Neural cell (in vitro differentiated cells): Measurements from ENCODE around the gene SHISAL2B. TPM values are rescaled to one million over a fixed set of nuclear protein-coding genes. Genes with fewer than 3 reads are reported as not detected.
"Not testable (repeated sequence)": the region's sequence is repeated elsewhere in the genome, so short reads cannot be mapped to it uniquely, and the experiment has no call there.

Experiments used
- H2AFZ ChIP-seq: fragments of 200-600, 300-800 bp; sonication (generic), shearing (Covaris generic); 2 replicates; pipeline ENCODE4 v1.6.0; 2014; ENCODE audit warnings: low read depth, mild to moderate bottlenecking, antibody characterized with exemption, low read length, moderate library complexity
- H3F3A ChIP-seq: fragments of 200-600 bp; shearing (Covaris generic); 2 replicates; pipeline ENCODE4 v1.6.1; 2016; ENCODE audit warnings: mild to moderate bottlenecking, moderate library complexity, mixed read lengths, antibody characterized with exemption, low read length; ENCODE audit not compliant: insufficient read depth, poor library complexity, severe bottlenecking
- H3K27ac ChIP-seq: fragments of 200-600, 300-800 bp; sonication (generic), shearing (Covaris generic); 2 replicates; pipeline ENCODE4 v1.5.1; 2014; ENCODE audit warnings: mild to moderate bottlenecking, low read length, moderate library complexity
- H3K27me3 ChIP-seq: fragments of 300-800, 200-600 bp; sonication (generic), shearing (Covaris generic); 2 replicates; pipeline ENCODE4 v1.6.0; 2014; ENCODE audit warnings: mild to moderate bottlenecking, low read depth, low read length, moderate library complexity; ENCODE audit not compliant: insufficient read depth
- H3K36me3 ChIP-seq: fragments of 300-800, 200-600 bp; sonication (generic), shearing (Covaris generic); 2 replicates; pipeline ENCODE4 v1.5.1; 2014; ENCODE audit warnings: mild to moderate bottlenecking, antibody characterized with exemption, low read length, moderate library complexity; ENCODE audit not compliant: insufficient read depth
- H3K4me2 ChIP-seq: fragments of 300-800, 200-600 bp; sonication (generic), shearing (Covaris generic); 2 replicates; pipeline ENCODE4 v1.6.0; 2014; ENCODE audit warnings: mild to moderate bottlenecking, low read length
- H3K4me3 ChIP-seq: fragments of 300-800, 200-600 bp; sonication (generic), shearing (Covaris generic); 2 replicates; pipeline ENCODE4 v1.5.1; 2014; ENCODE audit warnings: mild to moderate bottlenecking, low read length, moderate library complexity
- H3K79me2 ChIP-seq: fragments of 200-600 bp; shearing (Covaris generic); replicated peaks from 2 replicates; pipeline ENCODE4 v1.6.0; 2014; ENCODE audit warnings: mild to moderate bottlenecking, low read length, moderate library complexity; ENCODE audit not compliant: insufficient read depth
- H3K9ac ChIP-seq: fragments of 300-800, 200-600 bp; sonication (generic), shearing (Covaris generic); 2 replicates; pipeline ENCODE4 v1.6.1; 2016; ENCODE audit warnings: mild to moderate bottlenecking, low read length, mixed read lengths
- H3K9me2 ChIP-seq: fragments of 200-600 bp; shearing (Covaris generic); 2 replicates; pipeline ENCODE4 v1.6.1; 2016; ENCODE audit warnings: mild to moderate bottlenecking, low read length, mixed read lengths; ENCODE audit not compliant: insufficient read depth
- H3K9me3 ChIP-seq: fragments of 200-600, 300-800 bp; sonication (generic), shearing (Covaris generic); 2 replicates; pipeline ENCODE4 v1.6.1; 2016; ENCODE audit warnings: mild to moderate bottlenecking, mixed run types, low read length, moderate library complexity, mixed read lengths
- H4K20me1 ChIP-seq: fragments of 200-600 bp; shearing (Covaris generic); 2 replicates; pipeline ENCODE4 v1.6.1; 2016; ENCODE audit warnings: mild to moderate bottlenecking, mixed run types; ENCODE audit not compliant: insufficient read depth
- EP300 ChIP-seq: fragments of 450-650 bp; conservative IDR thresholded peaks from 2 replicates; pipeline ENCODE4 v1.6.1; 2014; ENCODE audit warnings: antibody characterized with exemption, mild to moderate bottlenecking, moderate library complexity; ENCODE audit not compliant: poor library complexity, severe bottlenecking
- EZH2 ChIP-seq: fragments of 200-600, 300-800 bp; shearing (Covaris generic), sonication (generic); IDR thresholded peaks from 2 replicates; pipeline ENCODE4 v1.6.1; 2014; ENCODE audit warnings: antibody characterized with exemption, low read length, borderline replicate concordance, mild to moderate bottlenecking; ENCODE audit not compliant: insufficient read depth, poor library complexity, severe bottlenecking
- MXI1 ChIP-seq: fragments of 450-650 bp; conservative IDR thresholded peaks from 2 replicates; pipeline ENCODE4 v1.6.1; 2014; ENCODE audit warnings: antibody characterized with exemption, mild to moderate bottlenecking; ENCODE audit not compliant: poor library complexity, severe bottlenecking
- POLR2AphosphoS5 ChIP-seq: IDR thresholded peaks from 2 replicates; pipeline ENCODE4 v1.6.1; 2012
- RAD21 ChIP-seq: fragments of 450-650 bp; conservative IDR thresholded peaks from 2 replicates; pipeline ENCODE4 v1.6.1; 2014; ENCODE audit warnings: antibody characterized with exemption, mild to moderate bottlenecking, moderate library complexity
- SMC3 ChIP-seq: fragments of 450-650 bp; conservative IDR thresholded peaks from 2 replicates; pipeline ENCODE4 v1.6.1; 2014; ENCODE audit warnings: antibody characterized with exemption, mild to moderate bottlenecking, moderate library complexity; ENCODE audit not compliant: poor library complexity
- TAF1 ChIP-seq: IDR thresholded peaks from 2 replicates; pipeline ENCODE4 v1.6.1; 2012; ENCODE audit warnings: low read depth
- polyA plus RNA-seq: library from polyadenylated mRNA; depleted of rRNA; stranded (reverse); fragments of >200 nt; gene quantifications from 2 replicates; pipeline ENCODE4 v1.2.3, GENCODE V29; 2014
- TF ChIP-seq, protein P1 (sequence below): fragments of 450-650 bp; IDR thresholded peaks from 2 replicates; pipeline ENCODE4 v1.5.1; 2014; ENCODE audit warnings: antibody characterized with exemption, mild to moderate bottlenecking, moderate library complexity; ENCODE audit not compliant: poor library complexity, severe bottlenecking
- TF ChIP-seq, protein P2 (sequence below): IDR thresholded peaks from 2 replicates; pipeline ENCODE4 v1.6.1; 2012; ENCODE audit warnings: borderline replicate concordance

The SHISAL2B gene
- polyA plus RNA-seq, 1 donor from 2014 or later = not detected

DNA sequence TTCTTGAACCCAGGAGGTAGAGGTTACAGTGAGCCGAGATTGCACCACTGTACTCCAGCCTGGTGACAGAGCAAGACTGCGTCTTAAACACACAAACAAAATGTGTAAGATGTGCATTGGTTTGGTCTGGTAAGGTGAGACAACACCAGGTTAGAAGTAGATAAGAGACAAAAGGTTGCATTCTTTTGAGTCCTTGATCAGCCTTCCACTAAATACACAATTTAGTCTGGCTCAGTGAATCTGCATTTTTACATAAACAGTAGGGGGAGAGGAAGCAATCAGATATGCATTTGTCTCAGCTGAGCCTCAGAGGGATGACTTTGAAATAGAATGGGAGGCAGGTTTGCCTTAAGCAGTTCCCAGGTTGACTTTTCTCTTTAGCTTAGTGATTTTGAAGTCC is 15.8 kb downstream of the SHISAL2B start:
- H3K9me2 ChIP-seq, H3K27ac ChIP-seq, H3K9me3 ChIP-seq, H3K36me3 ChIP-seq, H4K20me1 ChIP-seq, H3F3A ChIP-seq, H2AFZ ChIP-seq, H3K27me3 ChIP-seq, H3K9ac ChIP-seq, H3K79me2 ChIP-seq, H3K4me3 ChIP-seq, H3K4me2 ChIP-seq: not testable (repeated sequence)

DNA sequence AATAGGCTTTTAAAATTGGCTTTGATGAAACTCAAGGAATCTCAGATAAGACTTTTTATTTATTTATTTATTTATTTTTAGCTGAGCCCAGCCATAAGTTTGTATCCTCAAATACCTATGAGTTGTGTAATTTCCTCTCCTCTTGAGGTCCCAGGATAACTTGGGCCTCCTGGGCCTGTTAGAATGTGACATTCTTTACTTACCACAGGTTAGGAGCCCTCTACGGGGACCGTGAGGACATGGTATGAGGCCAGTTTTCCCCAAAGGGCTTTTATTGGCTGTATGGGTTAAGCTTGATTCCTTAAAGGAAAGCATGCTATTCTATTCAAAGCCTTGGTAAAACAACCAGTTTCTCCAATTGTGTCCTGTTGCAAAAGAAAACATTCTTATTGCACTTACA is 16.9 kb downstream of the SHISAL2B start:
- Histone ChIP-seq H3K36me3 (no peaks in the 10 kb centered on the region), H3K9ac (no peak overlapping the region), H3K4me3 (no peak overlapping the region), H3K4me2 (no peak overlapping the region), H3K27me3 (no peaks in the 10 kb centered on the region), H3F3A (no peaks in the 10 kb centered on the region), H2AFZ (no peak overlapping the region), H3K9me3 (no peaks in the 10 kb centered on the region), H4K20me1 (no peaks in the 10 kb centered on the region), H3K27ac (no peak overlapping the region), H3K79me2 (no peaks in the 10 kb centered on the region), H3K9me2 (no peaks in the 10 kb centered on the region)
- TF ChIP-seq MXI1 = no peak
- TF ChIP-seq, protein P1, sequence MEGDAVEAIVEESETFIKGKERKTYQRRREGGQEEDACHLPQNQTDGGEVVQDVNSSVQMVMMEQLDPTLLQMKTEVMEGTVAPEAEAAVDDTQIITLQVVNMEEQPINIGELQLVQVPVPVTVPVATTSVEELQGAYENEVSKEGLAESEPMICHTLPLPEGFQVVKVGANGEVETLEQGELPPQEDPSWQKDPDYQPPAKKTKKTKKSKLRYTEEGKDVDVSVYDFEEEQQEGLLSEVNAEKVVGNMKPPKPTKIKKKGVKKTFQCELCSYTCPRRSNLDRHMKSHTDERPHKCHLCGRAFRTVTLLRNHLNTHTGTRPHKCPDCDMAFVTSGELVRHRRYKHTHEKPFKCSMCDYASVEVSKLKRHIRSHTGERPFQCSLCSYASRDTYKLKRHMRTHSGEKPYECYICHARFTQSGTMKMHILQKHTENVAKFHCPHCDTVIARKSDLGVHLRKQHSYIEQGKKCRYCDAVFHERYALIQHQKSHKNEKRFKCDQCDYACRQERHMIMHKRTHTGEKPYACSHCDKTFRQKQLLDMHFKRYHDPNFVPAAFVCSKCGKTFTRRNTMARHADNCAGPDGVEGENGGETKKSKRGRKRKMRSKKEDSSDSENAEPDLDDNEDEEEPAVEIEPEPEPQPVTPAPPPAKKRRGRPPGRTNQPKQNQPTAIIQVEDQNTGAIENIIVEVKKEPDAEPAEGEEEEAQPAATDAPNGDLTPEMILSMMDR = no peak
- TF ChIP-seq TAF1 = no peak
- no peak for TF ChIP-seq RAD21
- TF ChIP-seq, protein P2, sequence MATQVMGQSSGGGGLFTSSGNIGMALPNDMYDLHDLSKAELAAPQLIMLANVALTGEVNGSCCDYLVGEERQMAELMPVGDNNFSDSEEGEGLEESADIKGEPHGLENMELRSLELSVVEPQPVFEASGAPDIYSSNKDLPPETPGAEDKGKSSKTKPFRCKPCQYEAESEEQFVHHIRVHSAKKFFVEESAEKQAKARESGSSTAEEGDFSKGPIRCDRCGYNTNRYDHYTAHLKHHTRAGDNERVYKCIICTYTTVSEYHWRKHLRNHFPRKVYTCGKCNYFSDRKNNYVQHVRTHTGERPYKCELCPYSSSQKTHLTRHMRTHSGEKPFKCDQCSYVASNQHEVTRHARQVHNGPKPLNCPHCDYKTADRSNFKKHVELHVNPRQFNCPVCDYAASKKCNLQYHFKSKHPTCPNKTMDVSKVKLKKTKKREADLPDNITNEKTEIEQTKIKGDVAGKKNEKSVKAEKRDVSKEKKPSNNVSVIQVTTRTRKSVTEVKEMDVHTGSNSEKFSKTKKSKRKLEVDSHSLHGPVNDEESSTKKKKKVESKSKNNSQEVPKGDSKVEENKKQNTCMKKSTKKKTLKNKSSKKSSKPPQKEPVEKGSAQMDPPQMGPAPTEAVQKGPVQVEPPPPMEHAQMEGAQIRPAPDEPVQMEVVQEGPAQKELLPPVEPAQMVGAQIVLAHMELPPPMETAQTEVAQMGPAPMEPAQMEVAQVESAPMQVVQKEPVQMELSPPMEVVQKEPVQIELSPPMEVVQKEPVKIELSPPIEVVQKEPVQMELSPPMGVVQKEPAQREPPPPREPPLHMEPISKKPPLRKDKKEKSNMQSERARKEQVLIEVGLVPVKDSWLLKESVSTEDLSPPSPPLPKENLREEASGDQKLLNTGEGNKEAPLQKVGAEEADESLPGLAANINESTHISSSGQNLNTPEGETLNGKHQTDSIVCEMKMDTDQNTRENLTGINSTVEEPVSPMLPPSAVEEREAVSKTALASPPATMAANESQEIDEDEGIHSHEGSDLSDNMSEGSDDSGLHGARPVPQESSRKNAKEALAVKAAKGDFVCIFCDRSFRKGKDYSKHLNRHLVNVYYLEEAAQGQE = no peak
- no peak for TF ChIP-seq EP300
- TF ChIP-seq EZH2 = no peak
- no peak for TF ChIP-seq SMC3
- TF ChIP-seq POLR2AphosphoS5 = no peak

DNA sequence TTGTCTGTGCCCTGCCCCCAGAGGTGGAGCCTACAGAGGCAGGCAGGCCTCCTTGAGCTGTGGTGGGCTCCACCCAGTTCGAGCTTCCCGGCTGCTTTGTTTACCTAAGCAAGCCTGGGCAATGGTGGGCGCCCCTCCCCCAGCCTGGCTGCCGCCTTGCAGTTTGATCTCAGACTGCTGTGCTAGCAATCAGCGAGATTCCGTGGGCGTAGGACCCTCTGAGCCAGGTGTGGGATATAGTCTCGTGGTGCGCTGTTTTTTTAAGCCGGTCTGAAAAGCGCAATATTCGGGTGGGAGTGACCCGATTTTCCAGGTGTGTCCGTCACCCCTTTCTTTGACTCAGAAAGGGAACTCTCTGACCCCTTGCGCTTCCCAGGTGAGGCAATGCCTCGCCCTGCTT is 24.2 kb downstream of the SHISAL2B start:
- not testable (repeated sequence) for H3K27ac ChIP-seq, H4K20me1 ChIP-seq, H3K27me3 ChIP-seq, H3F3A ChIP-seq, H3K4me3 ChIP-seq, H3K9me3 ChIP-seq, H3K9ac ChIP-seq, H3K9me2 ChIP-seq, H3K79me2 ChIP-seq, H2AFZ ChIP-seq, H3K4me2 ChIP-seq, H3K36me3 ChIP-seq
